ENCODE results near the gene CSN1S1. TPM values are rescaled to one million over a fixed set of nuclear protein-coding genes. Genes with fewer than 3 reads are reported as not detected.

CSN1S1 gene
- total and polyA plus RNA-seq, 2 of the 13 experiments (the other 11 are each of a cell fraction or from before 2014, with no cell fraction given): not detected

- TF ChIP-seq, protein P1, sequence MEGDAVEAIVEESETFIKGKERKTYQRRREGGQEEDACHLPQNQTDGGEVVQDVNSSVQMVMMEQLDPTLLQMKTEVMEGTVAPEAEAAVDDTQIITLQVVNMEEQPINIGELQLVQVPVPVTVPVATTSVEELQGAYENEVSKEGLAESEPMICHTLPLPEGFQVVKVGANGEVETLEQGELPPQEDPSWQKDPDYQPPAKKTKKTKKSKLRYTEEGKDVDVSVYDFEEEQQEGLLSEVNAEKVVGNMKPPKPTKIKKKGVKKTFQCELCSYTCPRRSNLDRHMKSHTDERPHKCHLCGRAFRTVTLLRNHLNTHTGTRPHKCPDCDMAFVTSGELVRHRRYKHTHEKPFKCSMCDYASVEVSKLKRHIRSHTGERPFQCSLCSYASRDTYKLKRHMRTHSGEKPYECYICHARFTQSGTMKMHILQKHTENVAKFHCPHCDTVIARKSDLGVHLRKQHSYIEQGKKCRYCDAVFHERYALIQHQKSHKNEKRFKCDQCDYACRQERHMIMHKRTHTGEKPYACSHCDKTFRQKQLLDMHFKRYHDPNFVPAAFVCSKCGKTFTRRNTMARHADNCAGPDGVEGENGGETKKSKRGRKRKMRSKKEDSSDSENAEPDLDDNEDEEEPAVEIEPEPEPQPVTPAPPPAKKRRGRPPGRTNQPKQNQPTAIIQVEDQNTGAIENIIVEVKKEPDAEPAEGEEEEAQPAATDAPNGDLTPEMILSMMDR (CRISPR knock-in tag; IDR thresholded peaks at IDR 0.05): peak; percentile 52
- no peak for TF ChIP-seq KDM2A (CRISPR knock-in tag; IDR thresholded peaks at IDR 0.05; ENCODE audit: borderline replicate concordance, low read depth)
- no peak for TF ChIP-seq TBX2 (CRISPR knock-in tag; IDR thresholded peaks at IDR 0.05; ENCODE audit: borderline replicate concordance)
- peak; percentile 45 for TF ChIP-seq SMC3 (IDR thresholded peaks at IDR 0.05; ENCODE audit: low read length)
- TF ChIP-seq RCOR2 (CRISPR knock-in tag; IDR thresholded peaks at IDR 0.05): no peak
- TF ChIP-seq ZNF333 (CRISPR knock-in tag; IDR thresholded peaks at IDR 0.05; ENCODE audit: borderline replicate concordance): no peak
- TF ChIP-seq TSC22D2 (CRISPR knock-in tag; IDR thresholded peaks at IDR 0.05; ENCODE audit: borderline replicate concordance): no peak
Measured at GRCh38 chr4:69896530-69897116, 34.2 kb upstream of the CSN1S1 start (continued).

GRCh38 chr4:69907151-69907550 is 23.7 kb upstream of the CSN1S1 start:
- Histone ChIP-seq H3K9me3 (ENCODE audit: low read length) (peaks cover 10% of the 10 kb centered on the region), H3K79me2 (ENCODE audit: insufficient read depth, low read length) (no peaks in the 10 kb centered on the region), H3K4me2 (ENCODE audit: low read depth, low read length) (no peak overlapping the region), H2AFZ (ENCODE audit: low read length) (no peak overlapping the region), H4K20me1 (ENCODE audit: insufficient read depth, low read length) (no peaks in the 10 kb centered on the region), H3K9ac (ENCODE audit: insufficient read depth, low read depth, low read length) (no peak overlapping the region), H3K4me1 (ENCODE audit: insufficient read depth, low read length) (no peaks in the 10 kb centered on the region), H3K4me3 (replicated peaks in 1 of 3; ENCODE audit: insufficient read depth in 1 of 3, low read depth in 2 of 3, low read length in 3 of 3) (no peak overlapping the region), H3K27ac (ENCODE audit: extremely low read length, insufficient read depth, low read length) (no peak overlapping the region), H3K36me3 (replicated peaks in 1 of 2; ENCODE audit: control insufficient read depth in 1 of 2, insufficient read depth in 2 of 2, low read length in 2 of 2) (no peaks in the 10 kb centered on the region), H3K27me3 (ENCODE audit: control insufficient read depth in 1 of 2, insufficient read depth in 2 of 2, low read length in 2 of 2) (no peaks in the 10 kb centered on the region)
- ChIA-PET POLR2A (no interaction called here), CTCF (ENCODE audit: low intra/inter-chr PET ratio, low total read pairs) (no interaction called here)
- ATAC-seq (no peak), FAIRE-seq (no peak), DNase-seq (ENCODE audit: low spot score) (no peak)
- no TSS peak for BruUV-seq (replicated peaks)
- in situ Hi-C loops (cut with HindIII; ENCODE audit: extremely low pct_ligation_motif_present, low pct_unique_long_range_greater_than_20kb) (no loop called here), intact Hi-C loops (cut with micrococcal nuclease; ENCODE audit: unreplicated experiment) (no loop called here)
- WGBS (ENCODE audit: low lambda C conversion rate): 18% methylated on average over 1 of the region's 1 CpG
- no peak for TF ChIP-seq SRY (CRISPR knock-in tag; IDR thresholded peaks at IDR 0.05)
- TF ChIP-seq HES4 (CRISPR knock-in tag; IDR thresholded peaks at IDR 0.05; ENCODE audit: borderline replicate concordance): no peak
- no peak for TF ChIP-seq KDM3A (CRISPR knock-in tag; IDR thresholded peaks at IDR 0.05; ENCODE audit: low read depth)
- no peak for TF ChIP-seq MAFF (IDR thresholded peaks at IDR 0.05; ENCODE audit: low read depth, low read length)
- no peak for TF ChIP-seq ZNF501 (CRISPR knock-in tag; IDR thresholded peaks at IDR 0.05)
- no peak for TF ChIP-seq ZNF235 (CRISPR knock-in tag; IDR thresholded peaks at IDR 0.05; ENCODE audit: borderline replicate concordance)
- TF ChIP-seq HNF4G (IDR thresholded peaks at IDR 0.05; ENCODE audit: borderline replicate concordance, low read depth, low read length): no peak
- no peak for TF ChIP-seq HNF4G (CRISPR knock-in tag; IDR thresholded peaks at IDR 0.05; ENCODE audit: borderline replicate concordance, low read depth)
- TF ChIP-seq, protein P2, sequence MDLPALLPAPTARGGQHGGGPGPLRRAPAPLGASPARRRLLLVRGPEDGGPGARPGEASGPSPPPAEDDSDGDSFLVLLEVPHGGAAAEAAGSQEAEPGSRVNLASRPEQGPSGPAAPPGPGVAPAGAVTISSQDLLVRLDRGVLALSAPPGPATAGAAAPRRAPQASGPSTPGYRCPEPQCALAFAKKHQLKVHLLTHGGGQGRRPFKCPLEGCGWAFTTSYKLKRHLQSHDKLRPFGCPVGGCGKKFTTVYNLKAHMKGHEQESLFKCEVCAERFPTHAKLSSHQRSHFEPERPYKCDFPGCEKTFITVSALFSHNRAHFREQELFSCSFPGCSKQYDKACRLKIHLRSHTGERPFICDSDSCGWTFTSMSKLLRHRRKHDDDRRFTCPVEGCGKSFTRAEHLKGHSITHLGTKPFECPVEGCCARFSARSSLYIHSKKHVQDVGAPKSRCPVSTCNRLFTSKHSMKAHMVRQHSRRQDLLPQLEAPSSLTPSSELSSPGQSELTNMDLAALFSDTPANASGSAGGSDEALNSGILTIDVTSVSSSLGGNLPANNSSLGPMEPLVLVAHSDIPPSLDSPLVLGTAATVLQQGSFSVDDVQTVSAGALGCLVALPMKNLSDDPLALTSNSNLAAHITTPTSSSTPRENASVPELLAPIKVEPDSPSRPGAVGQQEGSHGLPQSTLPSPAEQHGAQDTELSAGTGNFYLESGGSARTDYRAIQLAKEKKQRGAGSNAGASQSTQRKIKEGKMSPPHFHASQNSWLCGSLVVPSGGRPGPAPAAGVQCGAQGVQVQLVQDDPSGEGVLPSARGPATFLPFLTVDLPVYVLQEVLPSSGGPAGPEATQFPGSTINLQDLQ (CRISPR knock-in tag; IDR thresholded peaks at IDR 0.05): no peak
- TF ChIP-seq POLR2AphosphoS5 (IDR thresholded peaks at IDR 0.05; ENCODE audit: low read depth, low read length): no peak
- TF ChIP-seq KDM1A (CRISPR knock-in tag; IDR thresholded peaks at IDR 0.05): no peak
- no peak for TF ChIP-seq BRCA1 (CRISPR knock-in tag; IDR thresholded peaks at IDR 0.05)
- no peak for TF ChIP-seq HMG20B (CRISPR knock-in tag; conservative IDR thresholded peaks at IDR 0.05)
- TF ChIP-seq RXRB (CRISPR knock-in tag; IDR thresholded peaks at IDR 0.05; ENCODE audit: borderline replicate concordance): no peak
- TF ChIP-seq DDIT3 (CRISPR knock-in tag; IDR thresholded peaks at IDR 0.05): no peak

Measured in HepG2 (cell line).